Frontal cortex (tissue), 4 donors: ENCODE measurements around the gene CHM. TPM values are rescaled to one million over a fixed set of nuclear protein-coding genes. Genes with fewer than 3 reads are reported as not detected.
"Not testable (repeated sequence)": the region's sequence is repeated elsewhere in the genome, so short reads cannot be mapped to it uniquely, and the experiment has no call there.

ENCODE experiments used
- DNase-seq, 2 donors: peaks; one replicate each; pipeline ENCODE4 v3.0.0; 2012; ENCODE audit warnings: low spot score in 2 of 2
- FAIRE-seq: peaks from 2 replicates; lab custom pipeline; 2012; peaks lifted over from hg19 to GRCh38; lab: Jason Lieb, UNC
- total RNA-seq: library from RNA; depleted of rRNA; stranded (reverse); fragments of >200 nt; gene quantifications from one replicate; pipeline ENCODE4 v1.2.3, GENCODE V29; 2014
- donor health status: control.
- donor health status: control.
- donor health status: control.

The CHM gene
- total RNA-seq, 1 donor from 2014 or later: 32.2 TPM

DNA sequence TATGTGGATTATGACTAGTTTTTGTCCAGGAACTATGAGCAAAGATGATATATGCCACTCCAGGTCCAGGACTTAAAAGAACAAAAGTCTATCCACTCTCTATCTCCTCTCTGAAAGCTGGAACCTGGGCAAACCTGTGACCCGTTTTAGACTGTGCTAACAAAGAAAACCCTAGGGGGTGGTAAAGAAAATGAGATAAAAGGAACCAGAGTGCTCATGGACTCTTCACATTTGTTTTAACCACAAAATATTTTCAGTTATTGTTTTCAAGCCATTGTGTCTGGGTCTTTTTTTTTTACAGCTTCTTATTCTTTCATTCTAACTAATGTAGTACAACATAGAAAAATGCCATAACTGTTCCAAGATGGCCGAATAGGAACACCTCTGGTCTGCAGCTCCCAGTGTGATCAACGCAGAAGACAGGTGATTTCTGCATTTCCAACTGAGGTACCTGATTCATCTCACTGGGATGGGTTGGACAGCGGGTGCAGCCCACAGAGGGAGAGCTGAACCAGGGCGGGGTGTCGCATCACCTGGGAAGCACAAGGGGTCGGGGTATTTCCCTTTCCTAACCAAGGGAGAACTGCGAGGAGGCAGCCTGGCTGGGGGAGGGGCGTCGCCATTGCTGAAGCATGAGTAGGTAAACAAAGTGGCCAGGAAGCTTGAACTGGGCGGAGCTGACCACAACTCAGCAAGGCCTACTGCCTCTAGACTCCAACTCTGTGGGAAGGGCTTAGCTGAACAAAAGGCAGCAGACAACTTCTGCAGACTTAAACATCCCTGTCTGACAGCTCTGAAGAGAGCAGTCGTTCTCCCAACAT lies 45.1 kb downstream of the CHM start:
- DNase-seq (no peak), FAIRE-seq (no peak)

DNA sequence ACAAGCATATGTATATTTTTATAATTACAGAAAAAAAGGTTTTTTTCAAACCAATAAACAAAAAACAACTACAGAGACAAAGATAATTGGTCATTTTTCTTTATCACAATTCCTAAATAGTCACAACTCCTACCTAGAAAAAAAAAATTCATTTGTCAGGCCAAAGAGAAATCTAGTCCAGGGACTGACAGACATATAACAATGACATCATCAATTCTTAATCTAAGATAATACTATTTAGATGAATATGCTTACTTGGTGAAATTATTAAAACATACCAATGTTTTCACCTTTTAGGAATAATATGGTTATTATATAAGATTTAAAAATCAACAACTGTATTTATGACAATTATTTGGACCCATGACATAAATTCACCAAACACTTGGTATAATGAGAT lies 48.4 kb downstream of the CHM start:
- FAIRE-seq (no peak), DNase-seq (no peak)

DNA sequence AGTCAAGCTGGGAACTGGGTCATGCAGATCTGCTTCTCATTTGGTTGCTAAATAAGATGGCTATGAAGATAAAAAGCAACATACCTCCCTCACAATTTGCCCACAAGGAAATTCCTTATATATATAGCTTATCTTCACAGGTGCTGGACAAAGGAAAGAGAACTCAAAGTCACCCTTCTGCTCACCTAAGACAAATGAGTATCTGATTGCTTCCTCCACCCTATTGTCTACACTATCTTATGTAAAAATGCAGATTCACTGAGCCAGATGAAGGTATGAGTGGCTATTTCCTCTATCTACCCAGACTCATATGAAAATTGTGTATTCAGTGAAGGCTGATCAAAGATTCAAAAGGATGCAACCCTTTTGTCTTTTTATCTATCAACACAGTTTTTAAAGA lies 50.8 kb downstream of the CHM start:
- no peak for DNase-seq
- no peak for FAIRE-seq

DNA sequence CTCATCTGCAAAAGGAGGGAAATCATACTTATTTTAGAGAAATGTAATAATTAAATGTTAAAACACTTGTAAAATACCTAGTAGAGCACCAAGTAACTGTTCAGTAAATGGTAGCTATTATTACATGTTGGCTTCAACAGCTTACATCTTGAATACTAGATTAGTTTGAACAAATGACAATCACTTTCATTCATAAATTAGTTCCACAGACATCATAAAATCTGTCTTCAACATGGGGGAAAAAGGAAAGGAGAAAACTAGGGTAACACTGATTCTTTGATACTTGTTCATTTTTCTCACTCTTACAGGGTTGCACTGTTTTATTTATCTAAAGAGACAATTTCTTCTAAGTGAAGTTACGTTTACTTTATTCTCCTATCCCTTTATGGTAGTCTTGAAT lies 51.7 kb downstream of the CHM start:
- DNase-seq: no peak

DNA sequence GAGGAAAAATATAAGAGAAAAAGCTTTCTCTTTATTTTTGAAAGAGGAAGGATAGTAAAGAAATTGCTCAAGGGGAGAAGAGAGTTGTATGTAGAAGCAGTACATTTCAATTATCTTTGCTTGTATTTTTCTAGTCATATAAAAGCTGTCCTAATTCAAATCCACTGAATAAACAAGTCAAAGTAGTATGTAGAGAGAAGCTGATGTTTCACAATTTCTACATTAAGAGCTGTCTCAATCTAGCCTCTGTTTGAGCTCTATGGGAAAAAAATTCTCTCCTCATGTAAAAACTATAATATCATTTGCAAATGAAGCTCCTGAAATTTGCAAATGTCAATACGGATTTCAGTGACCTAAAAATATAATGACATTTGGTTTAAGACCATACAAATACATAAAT lies 52.6 kb downstream of the CHM start:
- DNase-seq (no peak), FAIRE-seq (no peak)

More for the DNA sequence above, 51.7 kb downstream of the CHM start:
- FAIRE-seq: no peak

DNA sequence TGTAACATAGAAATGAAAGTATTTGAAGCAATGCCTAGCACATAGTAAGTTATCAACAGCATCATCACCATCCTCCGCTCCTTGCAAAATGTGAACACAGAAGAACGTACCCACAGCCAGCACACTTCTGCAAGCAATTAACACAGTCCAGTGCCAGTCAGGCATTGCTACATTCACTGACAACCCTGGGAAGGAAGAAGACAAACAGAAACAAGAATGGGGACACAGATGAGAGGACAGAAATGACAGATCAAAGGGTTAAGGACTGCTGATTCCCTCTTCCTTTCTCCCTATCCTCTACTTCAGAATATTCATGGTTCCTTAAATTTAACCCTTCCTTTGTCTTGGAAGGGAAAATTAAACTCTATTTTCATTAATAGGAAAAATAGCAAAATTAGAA lies 53.1 kb downstream of the CHM start:
- no peak for DNase-seq
- no peak for FAIRE-seq

DNA sequence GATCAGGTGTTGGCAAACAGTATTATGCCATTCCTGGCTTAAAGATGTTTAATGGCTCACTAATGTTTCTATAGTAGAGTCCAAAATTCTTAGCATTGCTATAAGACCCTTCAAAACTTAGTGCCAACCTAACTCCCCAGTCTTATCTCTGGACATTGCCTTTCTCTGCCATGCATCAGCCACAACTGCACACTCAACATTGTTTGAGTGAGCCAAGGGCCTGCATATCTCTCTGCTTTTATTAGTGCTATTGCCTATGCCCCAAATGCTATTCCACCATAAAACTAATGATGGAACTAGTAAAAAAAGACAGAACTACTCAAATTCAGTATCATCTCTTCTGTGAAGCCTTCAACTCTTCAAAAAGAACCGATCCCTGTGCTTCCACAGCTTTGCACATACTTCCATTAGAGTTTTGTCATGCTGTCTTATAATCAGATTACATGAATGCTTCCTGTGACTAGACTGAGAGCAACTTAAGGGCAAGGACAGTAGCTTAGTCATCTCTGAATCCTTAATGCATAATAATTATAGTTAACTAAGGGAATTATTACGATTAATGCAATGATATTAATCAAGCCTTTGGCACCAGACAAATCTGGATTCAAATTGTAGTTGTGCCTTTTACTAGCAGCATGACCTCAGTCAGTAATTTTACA lies 53.7 kb downstream of the CHM start:
- FAIRE-seq: no peak
- no peak for DNase-seq

DNA sequence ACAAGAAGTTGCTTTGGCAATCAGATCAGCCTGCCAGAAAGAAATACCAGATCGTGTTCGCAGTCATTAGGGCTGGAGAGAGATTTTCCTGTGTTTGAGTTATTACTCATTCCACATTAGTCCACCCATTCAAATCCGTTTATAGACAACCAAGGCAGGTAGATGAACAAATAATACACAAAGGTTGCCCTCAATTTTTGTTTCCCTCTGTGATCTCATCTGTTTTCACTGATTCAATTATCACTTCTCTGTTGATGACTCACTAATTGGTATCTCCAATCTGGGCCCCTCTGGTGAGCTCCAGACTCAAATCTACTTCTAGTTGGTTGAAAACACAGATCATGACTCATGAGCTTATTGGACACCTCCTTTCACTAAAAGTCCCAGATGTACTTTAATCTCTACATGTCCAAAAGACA lies 54.5 kb downstream of the CHM start:
- no peak for FAIRE-seq
- no peak for DNase-seq

DNA sequence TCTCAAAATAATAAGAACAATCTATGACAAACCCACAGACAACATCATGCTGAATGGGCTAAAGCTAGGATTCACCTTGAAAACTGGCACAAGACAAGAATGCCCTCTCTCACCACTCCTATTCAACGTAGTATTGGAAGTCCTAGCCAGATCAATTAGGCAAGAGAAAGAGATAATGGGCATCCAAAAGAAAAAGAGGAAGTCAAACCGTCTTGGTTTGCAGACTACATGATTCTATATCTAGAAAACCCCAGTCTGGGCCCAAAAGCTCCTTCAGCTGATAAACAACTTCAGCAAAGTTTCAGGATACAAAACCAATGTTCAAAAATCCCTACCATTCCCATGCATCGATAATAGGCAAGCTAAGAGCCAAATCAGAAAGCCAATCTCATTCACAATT lies 59.0 kb downstream of the CHM start:
- FAIRE-seq: no peak

DNA sequence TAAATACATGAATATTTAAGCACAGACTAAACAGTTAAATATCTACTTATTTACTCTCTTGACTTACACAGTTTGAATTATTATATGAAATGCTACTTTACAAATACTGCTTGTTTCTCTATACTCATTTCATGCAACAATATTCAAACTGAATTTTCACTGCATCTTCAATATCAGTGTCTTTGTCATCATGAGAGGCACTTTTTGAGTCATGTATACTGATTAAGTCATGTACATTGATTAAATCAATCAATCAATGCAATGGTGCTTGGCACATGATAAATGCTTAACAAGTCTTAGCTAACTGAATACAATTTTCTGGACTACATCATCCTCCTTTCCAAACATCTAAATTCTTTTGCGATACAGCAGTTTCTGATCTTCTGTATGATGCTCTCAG lies 67.1 kb downstream of the CHM start:
- no peak for FAIRE-seq
- DNase-seq: no peak

More for the DNA sequence above, 59.0 kb downstream of the CHM start:
- no peak for DNase-seq

DNA sequence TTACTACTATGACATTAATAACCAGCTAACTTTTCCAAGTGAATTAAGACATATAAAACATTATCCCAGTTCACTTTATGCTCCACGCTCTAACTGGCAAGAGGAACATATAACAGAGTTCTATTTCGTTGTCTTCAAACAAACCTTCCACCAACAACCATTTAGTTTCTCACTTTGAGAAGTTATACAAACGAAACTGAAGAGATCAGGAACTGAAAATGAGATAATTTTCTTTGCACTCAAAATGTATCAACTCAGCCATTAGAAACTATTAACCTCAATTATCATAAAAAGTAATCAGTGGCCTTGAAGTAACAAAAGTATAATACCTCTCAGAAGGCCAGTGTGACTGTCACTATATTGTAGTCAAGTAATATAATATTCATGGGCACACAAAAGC lies 70.1 kb downstream of the CHM start:
- DNase-seq (no peak), FAIRE-seq (no peak)

DNA sequence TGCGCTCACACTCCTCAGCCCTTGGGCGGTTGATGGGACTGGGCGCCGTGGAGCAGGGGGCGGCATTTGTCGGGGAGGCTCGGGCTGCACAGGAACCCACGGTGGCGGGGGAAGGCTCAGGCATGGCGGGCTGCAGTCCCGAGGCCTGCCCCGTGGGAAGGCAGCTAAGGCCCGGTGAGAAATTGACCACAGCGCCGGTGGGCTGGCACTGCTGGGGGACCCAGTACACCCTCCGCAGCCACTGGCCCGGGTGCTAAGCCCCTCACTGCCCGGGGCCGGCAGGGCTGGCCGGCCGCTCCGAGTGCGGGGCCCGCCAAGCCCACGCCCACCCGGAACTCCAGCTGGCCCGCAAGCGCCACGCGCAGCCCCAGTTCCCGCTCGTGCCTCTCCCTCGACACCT lies 75.0 kb downstream of the CHM start:
- not testable (repeated sequence) for FAIRE-seq, DNase-seq

DNA sequence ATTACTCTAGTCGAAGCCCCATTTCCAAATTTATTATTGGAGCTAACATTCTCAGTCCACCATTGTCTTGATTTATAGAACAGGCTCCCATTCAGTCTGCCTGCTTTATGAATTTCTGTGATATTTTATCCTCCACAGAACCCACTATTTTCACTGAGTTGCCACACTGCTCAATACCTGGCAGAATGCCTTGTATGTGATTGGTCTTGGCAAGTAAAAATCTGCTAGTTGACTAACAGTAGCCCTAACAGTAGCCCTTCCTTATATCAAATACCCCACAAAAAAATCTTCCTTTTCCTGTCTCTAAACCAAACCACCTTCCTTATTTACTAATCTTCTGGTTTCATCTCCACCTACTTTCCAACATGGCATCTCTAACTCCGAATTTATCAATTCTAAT lies 82.6 kb downstream of the CHM start:
- DNase-seq (no peak), FAIRE-seq (no peak)

DNA sequence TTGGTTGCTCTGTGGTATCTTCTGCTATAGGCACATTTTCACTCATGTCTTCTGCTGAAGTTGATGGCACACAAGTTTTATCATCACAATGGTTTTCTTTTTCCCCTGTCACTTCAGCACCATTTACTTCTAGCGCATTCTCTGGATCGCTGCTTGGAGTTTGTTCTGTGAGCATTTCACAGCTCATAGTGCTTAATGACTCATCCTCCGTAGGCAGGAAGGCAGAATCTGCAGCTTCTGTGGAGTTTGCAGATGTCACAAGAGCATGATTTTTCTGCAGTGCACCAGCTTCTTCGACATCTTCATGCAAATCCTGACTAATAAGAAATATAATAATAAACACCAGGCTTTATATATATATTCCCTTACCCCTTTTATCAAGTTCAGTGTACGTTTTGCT lies 83.6 kb downstream of the CHM start:
- peak in 1 of 2 donors; percentile 1 for DNase-seq
- no peak for FAIRE-seq

DNA sequence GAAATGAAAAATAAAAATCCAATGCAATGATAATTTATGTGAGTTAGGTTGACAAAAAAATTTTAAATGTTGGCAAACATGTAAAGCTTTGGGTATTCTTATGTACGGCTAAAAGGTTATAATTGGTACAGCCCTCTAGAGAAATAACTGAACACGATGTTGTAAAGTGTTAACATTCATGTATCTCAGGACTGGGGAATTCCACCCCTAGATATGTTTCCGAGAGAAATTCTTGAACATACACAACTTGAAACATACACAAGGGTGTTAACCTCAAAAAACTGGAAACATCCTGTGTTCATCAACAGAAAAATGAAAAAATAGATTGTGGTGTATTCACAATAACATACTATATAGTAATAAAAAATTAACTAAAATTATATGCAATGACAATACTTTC lies 91.8 kb downstream of the CHM start:
- FAIRE-seq (no peak), DNase-seq (no peak)

DNA sequence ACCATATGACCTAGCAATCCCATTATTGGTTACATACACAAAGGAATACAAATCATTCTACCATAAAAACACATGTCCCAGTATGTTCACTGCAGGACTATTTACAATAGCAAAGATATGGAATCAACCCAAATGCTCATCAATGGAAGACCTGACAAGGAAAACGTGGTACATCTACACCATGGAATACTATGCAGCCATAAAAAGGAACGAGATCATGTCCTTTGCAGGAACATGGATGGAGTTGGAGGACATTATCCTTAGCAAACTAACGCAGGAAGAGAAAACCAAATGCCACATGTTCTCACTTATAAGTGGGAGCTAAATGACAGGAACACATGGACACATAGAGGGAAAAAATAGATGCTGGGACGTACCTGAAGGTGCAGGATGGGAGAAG lies 102.6 kb downstream of the CHM start:
- not testable (repeated sequence) for DNase-seq, FAIRE-seq

DNA sequence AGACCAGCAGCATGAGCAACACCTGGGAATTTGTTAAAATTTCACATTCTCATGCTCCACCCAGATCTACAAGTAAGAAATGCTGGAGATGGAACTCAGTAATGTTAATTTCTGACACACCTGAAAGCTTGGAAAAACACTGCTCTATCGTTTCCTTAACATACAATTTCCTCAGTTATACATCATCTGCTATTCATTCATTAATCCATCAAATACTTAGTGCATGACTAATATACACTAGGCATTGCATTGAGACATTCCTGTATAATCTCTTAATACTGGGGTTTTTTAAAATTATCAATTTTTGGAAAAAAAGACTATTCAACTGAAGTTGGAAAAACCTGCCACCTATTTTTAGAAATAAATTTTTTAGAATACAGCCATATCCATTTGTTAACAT lies 106.1 kb downstream of the CHM start:
- DNase-seq (no peak), FAIRE-seq (no peak)

DNA sequence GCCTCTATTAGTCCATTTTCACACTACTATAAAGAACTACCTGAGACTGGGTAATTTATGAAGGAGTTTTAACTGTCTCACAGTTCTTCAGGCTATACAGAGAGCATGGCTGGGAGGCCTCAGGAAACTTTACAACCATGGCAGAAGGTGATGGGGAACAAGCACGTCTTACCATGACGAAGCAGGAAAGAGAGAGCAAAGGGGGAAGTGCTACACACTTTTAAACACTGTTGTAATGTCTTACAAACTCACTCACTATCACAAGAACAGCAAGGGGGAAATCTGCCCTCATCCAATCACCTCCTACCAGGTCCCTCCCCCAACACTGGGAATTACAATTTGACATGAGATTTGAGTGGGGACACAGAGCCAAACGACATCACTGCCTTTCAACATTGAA lies 107.4 kb downstream of the CHM start:
- not testable (repeated sequence) for FAIRE-seq

DNA sequence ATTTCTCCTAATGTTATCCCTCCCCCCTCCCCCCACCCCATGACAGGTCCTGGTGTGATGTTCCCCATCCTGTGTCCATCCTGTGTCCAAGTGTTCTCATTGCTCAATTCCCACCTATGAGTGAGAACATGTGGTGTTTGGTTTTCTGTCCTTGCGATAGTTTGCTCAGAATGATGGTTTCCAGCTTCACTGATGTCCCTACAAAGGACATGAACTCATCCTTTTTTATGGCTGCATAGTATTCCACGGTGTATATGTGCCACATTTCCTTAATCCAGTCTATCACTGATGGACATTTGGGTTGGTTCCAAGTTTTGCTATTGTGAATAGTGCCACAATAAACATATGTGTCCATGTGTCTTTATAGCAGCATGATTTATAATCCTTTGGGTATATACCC lies 113.0 kb downstream of the CHM start:
- not testable (repeated sequence) for FAIRE-seq, DNase-seq

More for the DNA sequence above, 107.4 kb downstream of the CHM start:
- DNase-seq: not testable (repeated sequence)

DNA sequence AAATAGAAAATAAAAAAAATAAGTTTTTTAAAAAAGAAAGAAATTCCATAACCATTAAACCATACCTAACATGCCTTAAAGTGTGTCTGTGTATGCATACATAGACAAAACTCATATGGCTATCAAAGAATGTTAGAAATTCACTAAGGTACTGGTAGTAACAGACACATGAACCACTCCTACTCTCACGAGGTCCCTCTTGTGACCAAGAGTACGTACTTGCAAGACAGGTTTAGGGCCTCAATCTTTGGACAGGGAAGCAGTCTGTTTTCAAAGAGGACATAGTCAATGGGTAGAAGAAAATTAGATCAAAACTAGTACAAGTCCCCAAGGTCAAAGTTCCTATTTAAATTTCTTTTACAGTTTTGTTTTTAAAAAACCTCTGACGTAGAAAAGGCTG lies 117.3 kb downstream of the CHM start:
- DNase-seq (no peak), FAIRE-seq (no peak)

DNA sequence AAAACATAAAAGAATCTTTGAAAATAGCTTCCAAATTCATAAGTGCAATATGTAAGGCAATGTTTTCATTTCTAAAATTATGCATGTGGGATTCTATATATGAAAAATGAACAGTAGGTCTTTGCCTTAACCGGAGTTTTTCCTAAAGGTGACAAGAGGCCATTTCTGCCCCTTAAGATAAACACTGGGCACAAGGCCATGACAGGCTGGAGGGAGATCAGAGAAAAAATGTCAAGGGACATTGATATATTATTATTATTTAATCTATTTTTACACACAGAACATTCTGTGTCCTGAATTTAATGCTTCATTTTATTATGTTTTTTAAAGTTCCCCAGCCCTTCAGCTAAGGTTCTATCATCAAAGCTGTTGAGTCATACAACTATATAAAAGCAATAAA lies 118.8 kb downstream of the CHM start:
- no peak for FAIRE-seq

More for the DNA sequence above, 118.8 kb downstream of the CHM start:
- DNase-seq: no peak
